ENCODE data around the gene LMAN2.

The LMAN2 gene

GRCh38 chr5:177304392-177305119 is 46.9 kb downstream of the LMAN2 start:
- DNase-seq = no peak

DNA sequence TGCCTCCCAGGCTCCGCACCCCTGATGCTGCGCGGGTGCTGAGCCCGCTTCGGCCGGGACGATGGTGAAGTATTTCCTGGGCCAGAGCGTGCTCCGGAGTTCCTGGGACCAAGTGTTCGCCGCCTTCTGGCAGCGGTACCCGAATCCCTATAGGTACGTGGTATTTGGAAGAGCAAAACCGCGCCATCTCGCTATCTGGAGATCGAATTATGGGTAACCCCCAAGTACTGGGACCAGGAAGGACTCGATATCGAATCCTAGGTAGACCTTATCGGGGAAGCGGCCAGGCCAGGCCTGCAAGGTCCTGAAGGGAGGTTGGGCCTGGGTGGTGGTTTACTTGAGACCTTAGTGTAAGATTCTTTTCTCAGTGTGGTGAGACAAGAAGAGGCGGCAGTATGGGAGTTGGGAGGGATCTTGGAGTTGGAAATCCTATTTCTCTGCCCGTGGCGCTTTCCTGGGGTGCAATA is 47.5 kb downstream of the LMAN2 start:
- DNase-seq = no peak

DNA sequence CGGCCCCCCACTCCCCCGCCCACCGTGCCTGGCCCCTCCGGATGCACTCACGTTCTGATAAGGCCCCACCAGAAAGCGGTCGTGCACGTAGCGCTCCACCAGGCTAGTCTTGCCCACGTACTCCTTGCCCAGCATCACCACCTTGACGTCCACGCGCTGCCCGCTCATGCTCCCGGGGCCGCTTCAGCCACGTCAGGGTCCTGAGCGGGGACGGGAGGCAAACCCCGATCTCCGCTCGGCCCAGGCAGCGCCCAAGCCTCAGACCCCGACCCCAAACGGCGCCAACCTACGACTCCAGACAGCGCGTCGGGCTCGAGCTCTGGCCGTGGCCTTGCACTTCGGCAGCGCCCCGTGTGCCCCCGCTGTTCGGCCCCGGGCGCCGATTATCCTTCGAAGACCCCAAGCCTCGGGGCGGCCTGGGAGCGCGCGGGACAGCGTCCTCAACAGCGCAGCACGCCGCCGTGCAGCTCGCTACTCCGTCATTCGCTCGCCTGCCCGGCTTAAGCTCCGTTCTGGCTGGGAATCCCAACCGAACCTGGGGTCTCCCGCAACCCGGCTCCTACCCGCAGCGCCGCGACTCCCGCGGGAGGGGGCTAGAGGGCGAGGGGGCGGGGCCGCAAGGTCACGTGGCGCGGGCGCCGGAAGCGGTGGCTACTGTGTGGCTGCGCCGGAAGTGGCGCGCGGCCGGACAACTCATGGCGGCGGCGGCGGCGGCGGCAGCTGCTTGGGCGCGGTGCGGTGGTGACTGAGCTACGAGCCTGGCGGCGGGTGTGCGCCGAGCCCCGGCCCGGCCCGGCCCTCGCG is 48.1 kb downstream of the LMAN2 start, which contains the start of the genes PRELID1 and RAB24:
Gene PRELID1 (plus strand): TSS at position 679 of the 804 bp plus-strand sequence. CDS start 187 bp downstream, outside the sequence.
Gene RAB24 (minus strand): TSS at position 599 of the 804 bp plus-strand sequence. CDS start 431 bp downstream, at position 168.
- peak; percentile 28 for DNase-seq

DNA sequence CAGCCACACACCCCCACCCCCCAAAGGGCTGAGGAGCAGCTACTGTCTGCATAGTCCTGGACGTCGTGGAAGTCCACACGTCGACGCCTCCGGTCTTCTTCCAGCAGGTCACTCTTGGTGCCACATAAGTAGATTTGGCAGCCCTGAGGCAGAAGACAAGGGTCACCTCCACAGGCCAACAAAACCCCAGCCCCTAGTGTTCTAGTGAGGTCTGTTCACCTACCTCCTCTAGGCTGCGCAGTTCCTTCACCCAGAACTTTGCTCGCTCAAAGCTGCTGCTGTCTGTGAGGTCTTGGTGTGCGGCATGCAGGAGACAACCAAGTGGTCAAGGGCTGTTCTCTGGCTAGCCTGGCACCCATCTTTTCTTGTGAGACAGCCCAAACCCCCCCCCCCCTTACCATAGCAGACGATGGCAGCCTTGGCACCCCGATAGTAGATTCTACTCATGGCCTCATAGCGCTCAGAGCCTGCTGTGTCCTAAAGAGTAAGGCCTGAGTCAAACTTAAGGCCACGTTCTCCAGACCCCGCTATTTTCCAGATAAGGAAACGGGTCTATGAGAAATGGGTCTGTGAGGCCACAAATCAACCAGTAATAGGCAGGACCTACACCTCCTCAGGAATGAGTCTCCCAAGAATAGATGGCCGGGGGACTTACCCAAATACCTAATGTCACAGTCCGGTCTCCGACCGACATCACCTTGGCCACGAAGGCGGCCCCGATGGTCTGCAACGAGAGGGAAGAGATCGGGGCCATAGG is 48.9 kb downstream of the LMAN2 start:
- no peak for DNase-seq

- peak; percentile 98 for DNase-seq
Observed at GRCh38 chr5:177301503-177302165, 49.8 kb downstream of the LMAN2 start.

DNA sequence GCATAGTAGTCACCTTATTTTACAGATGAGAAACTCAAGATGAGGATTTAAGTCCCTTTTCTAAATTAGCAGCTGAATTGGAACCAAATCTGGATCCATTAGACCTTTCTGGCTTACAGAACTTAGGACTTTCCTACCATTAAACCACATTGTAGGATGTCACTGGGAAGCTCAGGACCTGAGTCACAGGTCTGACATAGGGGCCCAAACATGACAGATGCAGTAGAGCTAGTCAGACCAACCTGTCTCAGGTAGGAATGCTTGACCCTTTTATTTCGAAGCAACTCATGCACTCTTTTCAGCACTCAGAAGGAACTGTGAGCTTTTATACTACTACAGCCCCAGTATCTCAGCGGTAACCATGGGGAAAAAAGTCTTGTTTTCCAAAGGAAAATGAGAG is 50.5 kb downstream of the LMAN2 start:
- DNase-seq = no peak

DNA sequence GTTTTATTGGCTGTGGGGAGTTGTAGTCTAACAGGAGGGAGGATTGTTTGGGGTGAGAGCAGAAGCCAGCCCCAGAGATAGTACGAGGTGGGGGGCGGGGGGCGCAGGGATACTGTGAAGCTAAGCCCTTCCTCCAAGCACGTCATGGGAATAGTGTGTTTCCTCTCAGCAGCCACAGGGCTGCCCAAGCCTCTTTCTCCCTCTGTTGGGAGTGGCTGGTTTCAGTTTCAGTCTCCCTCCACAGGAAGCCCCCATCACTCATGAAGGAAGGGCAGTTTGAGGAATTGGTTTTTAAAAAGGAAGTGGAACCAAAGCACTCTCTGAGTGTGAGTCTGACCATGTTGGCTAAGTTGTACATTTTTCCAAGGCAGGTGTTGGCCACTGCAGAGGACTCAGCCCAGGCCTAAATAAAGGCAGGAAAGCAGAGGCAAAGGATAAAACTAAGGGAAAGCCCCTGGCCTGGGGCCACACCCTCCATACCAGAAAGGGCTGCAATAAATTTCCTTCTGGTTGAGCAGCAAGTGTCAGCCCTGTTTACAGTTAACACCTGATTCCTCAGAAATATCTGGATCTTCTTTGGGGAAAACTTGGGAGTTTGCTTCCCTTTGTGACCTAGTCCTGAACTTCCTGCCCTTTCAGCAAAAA is 51.1 kb downstream of the LMAN2 start:
- DNase-seq = no peak

DNA sequence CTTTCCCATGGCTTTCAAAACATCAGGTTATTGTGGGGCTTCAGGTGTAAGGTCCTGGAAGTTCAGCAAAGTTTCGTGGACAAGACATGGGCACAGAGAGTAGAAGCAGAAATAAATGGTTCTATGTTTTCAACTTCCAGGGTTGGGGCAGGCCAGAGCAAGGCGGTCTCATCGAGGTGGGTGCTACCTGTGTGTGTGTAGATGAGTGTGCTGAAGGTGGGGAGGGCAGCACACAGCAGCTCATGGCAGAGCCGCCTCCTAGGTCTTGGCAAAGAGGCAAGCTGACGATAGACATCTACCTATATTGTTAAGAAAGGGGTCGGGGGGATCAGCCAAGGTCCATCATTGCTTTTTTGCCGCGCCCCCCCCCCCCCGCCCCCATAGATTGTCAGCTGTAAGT is 51.8 kb downstream of the LMAN2 start:
- DNase-seq = no peak

DNA sequence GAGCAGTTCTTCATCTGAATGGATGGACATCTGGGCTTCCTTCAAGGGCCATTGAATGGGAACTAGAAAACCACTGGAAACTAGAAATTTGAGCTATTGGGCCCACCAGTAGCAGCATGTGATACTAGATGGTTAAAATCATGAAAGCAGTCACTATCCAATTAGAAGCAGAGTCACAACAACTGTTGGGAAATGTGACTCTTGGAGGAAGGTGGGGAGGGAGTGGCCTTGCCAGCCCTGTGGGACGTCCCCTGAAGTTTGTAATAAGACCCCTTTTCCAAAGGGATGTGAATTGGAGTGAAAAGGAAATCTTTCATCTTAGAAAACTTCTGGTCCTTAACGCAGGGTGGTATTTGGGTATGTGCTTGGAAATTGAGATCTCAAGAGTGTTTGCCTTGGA is 53.5 kb downstream of the LMAN2 start:
- no peak for DNase-seq

DNA sequence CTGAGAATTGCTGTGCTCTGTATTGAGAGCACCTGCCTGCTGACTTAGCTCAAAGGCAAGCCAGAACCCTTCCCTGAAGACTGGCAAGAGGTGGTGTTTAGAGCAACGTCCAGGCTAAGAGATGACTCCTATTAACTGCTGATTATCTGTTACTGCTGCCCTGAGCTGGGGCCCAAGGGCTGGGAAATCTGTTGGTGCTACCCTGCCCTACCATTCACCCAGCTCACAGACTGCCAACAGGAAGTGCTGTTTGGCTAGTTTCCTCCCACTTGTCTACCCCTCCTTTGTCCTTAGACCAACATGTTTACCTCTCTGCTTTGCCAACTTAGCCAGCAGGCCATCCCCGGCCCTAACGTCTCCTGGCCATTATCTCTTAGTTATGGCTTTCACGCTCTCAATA is 54.9 kb downstream of the LMAN2 start:
- peak; percentile 83 for DNase-seq

GRCh38 chr5:177295924-177296323 is 55.5 kb downstream of the LMAN2 start:
- no peak for DNase-seq

DNA sequence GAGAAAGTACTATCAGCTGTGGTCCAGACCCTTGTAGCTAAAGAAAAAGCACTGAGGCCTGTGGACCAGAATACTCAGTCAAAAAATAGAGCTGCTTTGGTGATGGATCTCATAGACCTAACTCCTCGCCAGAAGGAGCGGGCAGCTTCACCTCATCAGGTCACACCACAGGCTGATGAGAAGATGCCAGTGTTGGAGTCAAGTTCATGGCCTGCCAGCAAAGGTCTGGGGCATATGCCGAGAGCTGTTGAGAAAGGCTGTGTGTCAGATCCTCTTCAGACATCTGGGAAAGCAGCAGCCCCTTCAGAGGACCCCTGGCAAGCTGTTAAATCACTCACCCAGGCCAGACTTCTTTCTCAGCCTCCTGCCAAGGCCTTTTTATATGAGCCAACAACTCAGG is 56.8 kb downstream of the LMAN2 start:
- no peak for DNase-seq

GRCh38 chr5:177293819-177294581 is 57.5 kb downstream of the LMAN2 start:
- no peak for DNase-seq

DNA sequence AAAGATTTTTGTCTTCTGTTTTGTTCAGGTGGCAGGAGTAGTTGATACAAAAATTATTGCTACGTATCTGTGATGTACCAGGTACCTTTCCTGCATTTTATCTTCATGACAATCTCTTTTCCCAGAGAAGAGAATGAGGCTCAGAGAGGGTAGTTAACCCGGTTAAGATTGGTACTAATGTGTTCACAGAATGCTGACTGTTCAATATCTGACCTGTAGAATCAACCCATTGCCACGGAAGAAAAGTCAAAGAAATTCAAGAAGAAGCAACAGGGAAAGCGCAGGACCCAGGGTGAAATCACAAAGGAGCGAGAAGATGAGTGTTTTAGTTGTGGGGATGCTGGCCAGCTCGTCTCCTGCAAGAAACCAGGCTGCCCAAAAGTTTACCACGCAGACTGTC is 59.7 kb downstream of the LMAN2 start:
- no peak for DNase-seq

DNA sequence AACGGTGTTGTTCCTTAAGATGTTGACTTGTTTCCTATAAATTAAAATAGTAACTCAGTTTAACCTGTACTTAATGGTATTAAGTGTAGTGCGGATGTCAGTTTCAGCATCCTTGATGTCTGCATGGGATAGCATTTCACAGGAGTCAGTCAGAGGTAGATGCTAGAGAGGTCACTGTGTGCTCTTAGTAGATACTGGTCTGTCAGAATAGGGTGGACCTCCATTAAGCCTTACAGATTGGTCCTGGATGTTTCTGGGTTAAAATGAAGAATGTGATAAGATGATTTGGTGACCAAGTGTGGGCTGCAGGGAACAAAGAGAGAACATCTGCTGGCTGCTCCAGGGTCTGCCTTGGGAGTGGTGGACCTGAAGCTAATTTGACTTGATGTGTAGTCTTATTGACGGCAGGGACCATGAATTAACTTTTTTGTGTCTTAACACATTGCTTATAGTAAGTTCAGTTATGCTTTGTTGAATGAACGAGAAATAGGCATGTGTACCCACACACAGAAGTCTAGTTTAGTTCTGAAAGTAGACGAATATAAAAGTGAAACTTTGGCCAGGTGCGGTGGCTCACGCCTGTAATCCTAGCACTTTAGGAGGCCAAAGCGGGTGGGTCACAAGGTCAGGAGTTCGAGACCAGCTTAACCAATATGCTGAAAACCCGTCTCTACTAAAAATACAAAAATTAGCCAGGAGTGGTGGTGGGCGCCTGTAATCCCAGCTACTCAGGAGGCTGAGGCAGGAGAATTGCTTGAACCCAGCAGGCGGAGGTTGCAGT is 60.5 kb downstream of the LMAN2 start:
- no peak for DNase-seq

DNA sequence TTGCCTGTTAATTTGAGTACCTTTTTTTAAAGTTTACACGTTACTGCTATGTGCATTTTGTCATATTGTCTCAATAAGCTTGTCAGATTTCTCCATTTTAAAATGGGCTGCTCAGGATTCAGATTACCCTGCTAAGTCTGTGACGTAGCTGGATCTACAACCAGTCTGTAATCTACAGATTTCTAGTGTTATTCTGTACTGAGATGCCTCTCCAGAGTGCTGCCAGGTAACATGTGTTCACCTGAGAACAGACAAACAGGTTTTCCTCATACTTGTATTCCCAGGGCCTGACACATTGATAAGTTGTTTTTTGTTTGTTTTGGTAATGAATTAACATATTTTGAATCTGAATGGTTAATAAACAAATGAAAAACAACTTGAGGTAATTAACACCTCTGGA is 63.3 kb downstream of the LMAN2 start:
- no peak for DNase-seq
